HepG2 (cell line): ENCODE data around the gene PRKCZ. TPM values are rescaled to one million over a fixed set of nuclear protein-coding genes. Genes with fewer than 3 reads are reported as not detected.

Source experiments
- ATRX ChIP-seq: sonication (generic); formaldehyde crosslinking; IDR thresholded peaks from 2 replicates; pipeline ENCODE4 v1.4.0; 2020; ENCODE audit warnings: missing genetic modification reagents, borderline replicate concordance
- CBFB ChIP-seq: sonication (generic); formaldehyde crosslinking; IDR thresholded peaks from 2 replicates; pipeline ENCODE4 v1.4.0; 2020; ENCODE audit warnings: missing genetic modification reagents
- CENPT ChIP-seq: sonication (generic); formaldehyde crosslinking; IDR thresholded peaks from 2 replicates; pipeline ENCODE4 v1.8.0; 2022; ENCODE audit warnings: low read depth, mild to moderate bottlenecking, moderate library complexity, missing genetic modification reagents
- FOXA1 ChIP-seq, 2 experiments: fragments of 450-650 bp in 1 of 2; sonication (generic) in 1 of 2; formaldehyde crosslinking in 1 of 2; IDR thresholded peaks; 2 replicates each; pipeline versions ENCODE4 v1.4.0 to v1.6.1; 2016 to 2020; ENCODE audit warnings: missing genetic modification reagents in 1 of 2
- GATA4 ChIP-seq: sonication (generic); IDR thresholded peaks from 2 replicates; pipeline ENCODE4 v1.6.1; 2016; ENCODE audit warnings: antibody characterized with exemption, low read depth, borderline replicate concordance
- HDAC1 ChIP-seq: sonication (generic); formaldehyde crosslinking; IDR thresholded peaks from 2 replicates; pipeline ENCODE4 v1.5.1; 2020; ENCODE audit warnings: mild to moderate bottlenecking, missing genetic modification reagents
- IKZF4 ChIP-seq: sonication (generic); formaldehyde crosslinking; IDR thresholded peaks from 2 replicates; pipeline ENCODE4 v1.5.1; 2020; ENCODE audit warnings: borderline replicate concordance, mild to moderate bottlenecking, low read depth, missing genetic modification reagents; ENCODE audit errors: not compliant biosample characterization
- NR1H2 ChIP-seq: sonication (generic); formaldehyde crosslinking; IDR thresholded peaks from 2 replicates; pipeline ENCODE4 v1.8.1; 2022; ENCODE audit warnings: low read depth, missing genetic modification reagents, borderline replicate concordance
- PPARG ChIP-seq: conservative IDR thresholded peaks from 2 replicates; pipeline ENCODE4 v1.6.1; 2016; ENCODE audit warnings: missing biosample characterization, missing genetic modification reagents
- REL ChIP-seq: sonication (generic); formaldehyde crosslinking; conservative IDR thresholded peaks from 2 replicates; pipeline ENCODE4 v1.8.0; 2022; ENCODE audit warnings: mild to moderate bottlenecking, missing genetic modification reagents, moderate library complexity
- STAT5B ChIP-seq: sonication (generic); formaldehyde crosslinking; IDR thresholded peaks from 2 replicates; pipeline ENCODE4 v1.4.0; 2020; ENCODE audit warnings: missing genetic modification reagents
- ZBTB7A ChIP-seq: sonication (generic); formaldehyde crosslinking; IDR thresholded peaks from 2 replicates; pipeline ENCODE4 v1.8.0; 2022; ENCODE audit warnings: mild to moderate bottlenecking, missing genetic modification reagents
- ZFP37 ChIP-seq: sonication (generic); formaldehyde crosslinking; IDR thresholded peaks from 2 replicates; pipeline ENCODE4 v1.4.0; 2020; ENCODE audit warnings: missing genetic modification reagents, borderline replicate concordance
- ZFX ChIP-seq: sonication (generic); formaldehyde crosslinking; IDR thresholded peaks from 2 replicates; pipeline ENCODE4 v1.4.0; 2020; ENCODE audit warnings: mild to moderate bottlenecking, low read depth, missing genetic modification reagents, moderate library complexity
- ZMYM3 ChIP-seq: sonication (generic); formaldehyde crosslinking; IDR thresholded peaks from 2 replicates; pipeline ENCODE4 v1.5.1; 2020; ENCODE audit warnings: mild to moderate bottlenecking, missing genetic modification reagents
- ZNF180 ChIP-seq: sonication (generic); formaldehyde crosslinking; IDR thresholded peaks from 2 replicates; pipeline ENCODE4 v1.4.0; 2020; ENCODE audit warnings: low read depth, missing genetic modification reagents, borderline replicate concordance
- ZSCAN22 ChIP-seq: sonication (generic); formaldehyde crosslinking; IDR thresholded peaks from 2 replicates; pipeline ENCODE4 v1.4.0; 2020; ENCODE audit warnings: mild to moderate bottlenecking, missing genetic modification reagents
- polyA plus RNA-seq, 8 experiments: library from polyadenylated mRNA; depleted of rRNA in 3 of 8; stranded (reverse) in 7 of 8; unstranded in 1 of 8; fragments of >200 nt; fragmentation: Illumina TruSeq in 4 of 8; extraction: Trizol in 4 of 8; gene quantifications; 2 replicates each; pipeline versions ENCODE4 v1.2.1 to v1.2.3, GENCODE V29; 2011 to 2016; ENCODE audit warnings: low read depth in 4 of 8, missing spikeins in 1 of 8, mixed read lengths in 1 of 8; ENCODE audit not compliant: insufficient read depth in 1 of 8
- total RNA-seq, 5 experiments: library from RNA; depleted of rRNA; stranded (reverse); fragments of >200 nt; fragmentation: Illumina TruSeq; extraction: Trizol; gene quantifications; 2 replicates each; pipeline ENCODE4 v1.2.3, GENCODE V29; 2016; ENCODE audit warnings: low read depth in 1 of 5
- TF ChIP-seq, protein P1 (sequence below): sonication (generic); formaldehyde crosslinking; IDR thresholded peaks from 2 replicates; pipeline ENCODE4 v1.4.0; 2020; ENCODE audit warnings: mild to moderate bottlenecking, missing genetic modification reagents
- TF ChIP-seq, protein P2 (sequence below): sonication (generic); formaldehyde crosslinking; IDR thresholded peaks from 2 replicates; pipeline ENCODE4 v1.4.0; 2020; ENCODE audit warnings: missing genetic modification reagents, mild to moderate bottlenecking, borderline replicate concordance
- TF ChIP-seq, protein P3 (sequence below): sonication (generic); formaldehyde crosslinking; IDR thresholded peaks from 2 replicates; pipeline ENCODE4 v1.4.0; 2020; ENCODE audit warnings: mild to moderate bottlenecking, missing genetic modification reagents
- TF ChIP-seq, protein P4 (sequence below): sonication (generic); formaldehyde crosslinking; IDR thresholded peaks from 2 replicates; pipeline ENCODE4; 2020; ENCODE audit warnings: missing genetic modification reagents, mild to moderate bottlenecking, borderline replicate concordance

PRKCZ gene
- total and polyA plus RNA-seq, 2 of the 13 experiments (the other 11 are each of a cell fraction or from before 2014, with no cell fraction given) = 34.7 to 85.2 TPM

DNA sequence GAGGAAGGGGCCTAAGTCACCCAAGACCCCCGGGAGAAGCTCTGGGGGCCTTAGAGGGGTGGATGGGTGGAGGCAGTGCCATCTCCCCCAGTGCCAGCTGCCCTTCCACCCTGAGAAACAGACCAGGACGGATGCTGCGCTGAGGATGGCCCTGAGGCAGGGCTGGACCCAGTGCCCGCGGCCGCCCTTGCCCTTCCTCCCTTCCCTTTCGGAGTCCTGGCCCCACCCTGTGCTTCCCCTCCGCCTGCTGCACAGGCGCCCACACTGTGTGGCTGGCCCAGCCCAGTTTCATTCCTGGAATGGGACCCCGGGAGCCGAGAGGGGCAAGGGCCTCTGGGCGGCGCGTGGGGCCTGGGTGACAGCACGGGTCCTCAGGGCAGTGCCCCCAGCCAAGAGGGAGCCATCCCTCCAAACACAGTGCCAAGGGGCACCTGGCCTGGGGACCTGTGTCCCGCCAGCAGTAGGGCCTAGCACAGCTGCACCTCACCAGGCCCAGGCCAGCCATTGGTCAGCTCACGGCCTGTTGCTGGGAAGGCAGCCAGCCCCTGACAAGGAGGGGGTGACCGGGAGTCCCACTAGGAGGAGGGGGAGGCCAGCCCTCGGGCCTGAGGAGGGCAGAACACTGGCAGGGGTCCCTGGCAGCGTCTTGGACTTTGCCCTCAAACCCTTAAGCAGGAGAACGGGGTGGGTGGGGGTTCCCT lies 164.5 kb downstream of the PRKCZ start (continued):
- TF ChIP-seq ZNF180 (CRISPR knock-in tag) (no peak), CBFB (CRISPR knock-in tag) (no peak), NR1H2 (CRISPR knock-in tag) (no peak), FOXA1 (IDR thresholded peaks at IDR 0.05) (no peak), FOXA1 (CRISPR knock-in tag; IDR thresholded peaks at IDR 0.05) (0 out of 2 replicates have a peak, but pooled peaks have one; percentile 5), ZSCAN22 (no peak), IKZF4 (no peak), PPARG (CRISPR knock-in tag) (no peak), GATA4 (no peak), ZMYM3 (CRISPR knock-in tag) (peak; percentile 32; the same call in 1 of the 2 replicates), ZFX (CRISPR knock-in tag) (peak; percentile 87), HDAC1 (CRISPR knock-in tag) (no peak), STAT5B (CRISPR knock-in tag) (no peak), ZFP37 (CRISPR knock-in tag) (no peak), ZBTB7A (CRISPR knock-in tag) (no peak), ATRX (CRISPR knock-in tag) (no peak), REL (CRISPR knock-in tag) (no peak; the same call in 1 of the 2 replicates), CENPT (0 out of 2 replicates have a peak, but pooled peaks have one; percentile 44)
- TF ChIP-seq, protein P1, sequence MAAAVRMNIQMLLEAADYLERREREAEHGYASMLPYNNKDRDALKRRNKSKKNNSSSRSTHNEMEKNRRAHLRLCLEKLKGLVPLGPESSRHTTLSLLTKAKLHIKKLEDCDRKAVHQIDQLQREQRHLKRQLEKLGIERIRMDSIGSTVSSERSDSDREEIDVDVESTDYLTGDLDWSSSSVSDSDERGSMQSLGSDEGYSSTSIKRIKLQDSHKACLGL (CRISPR knock-in tag) = peak; percentile 65; the same call in 1 of the 2 replicates
- TF ChIP-seq, protein P2, sequence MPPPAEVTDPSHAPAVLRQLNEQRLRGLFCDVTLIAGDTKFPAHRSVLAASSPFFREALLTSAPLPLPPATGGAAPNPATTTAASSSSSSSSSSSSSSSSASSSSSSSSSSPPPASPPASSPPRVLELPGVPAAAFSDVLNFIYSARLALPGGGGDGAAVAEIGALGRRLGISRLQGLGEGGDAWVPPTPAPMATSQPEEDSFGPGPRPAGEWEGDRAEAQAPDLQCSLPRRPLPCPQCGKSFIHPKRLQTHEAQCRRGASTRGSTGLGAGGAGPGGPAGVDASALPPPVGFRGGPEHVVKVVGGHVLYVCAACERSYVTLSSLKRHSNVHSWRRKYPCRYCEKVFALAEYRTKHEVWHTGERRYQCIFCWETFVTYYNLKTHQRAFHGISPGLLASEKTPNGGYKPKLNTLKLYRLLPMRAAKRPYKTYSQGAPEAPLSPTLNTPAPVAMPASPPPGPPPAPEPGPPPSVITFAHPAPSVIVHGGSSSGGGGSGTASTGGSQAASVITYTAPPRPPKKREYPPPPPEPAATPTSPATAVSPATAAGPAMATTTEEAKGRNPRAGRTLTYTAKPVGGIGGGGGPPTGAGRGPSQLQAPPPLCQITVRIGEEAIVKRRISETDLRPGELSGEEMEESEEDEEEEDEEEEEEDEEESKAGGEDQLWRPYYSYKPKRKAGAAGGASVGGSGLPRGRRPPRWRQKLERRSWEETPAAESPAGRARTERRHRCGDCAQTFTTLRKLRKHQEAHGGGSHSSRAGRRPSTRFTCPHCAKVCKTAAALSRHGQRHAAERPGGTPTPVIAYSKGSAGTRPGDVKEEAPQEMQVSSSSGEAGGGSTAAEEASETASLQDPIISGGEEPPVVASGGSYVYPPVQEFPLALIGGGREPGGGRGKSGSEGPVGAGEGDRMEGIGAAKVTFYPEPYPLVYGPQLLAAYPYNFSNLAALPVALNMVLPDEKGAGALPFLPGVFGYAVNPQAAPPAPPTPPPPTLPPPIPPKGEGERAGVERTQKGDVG = 0 out of 2 replicates have a peak, but pooled peaks have one; percentile 40
- TF ChIP-seq, protein P3, sequence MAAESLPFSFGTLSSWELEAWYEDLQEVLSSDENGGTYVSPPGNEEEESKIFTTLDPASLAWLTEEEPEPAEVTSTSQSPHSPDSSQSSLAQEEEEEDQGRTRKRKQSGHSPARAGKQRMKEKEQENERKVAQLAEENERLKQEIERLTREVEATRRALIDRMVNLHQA (CRISPR knock-in tag) = no peak
- TF ChIP-seq, protein P4, sequence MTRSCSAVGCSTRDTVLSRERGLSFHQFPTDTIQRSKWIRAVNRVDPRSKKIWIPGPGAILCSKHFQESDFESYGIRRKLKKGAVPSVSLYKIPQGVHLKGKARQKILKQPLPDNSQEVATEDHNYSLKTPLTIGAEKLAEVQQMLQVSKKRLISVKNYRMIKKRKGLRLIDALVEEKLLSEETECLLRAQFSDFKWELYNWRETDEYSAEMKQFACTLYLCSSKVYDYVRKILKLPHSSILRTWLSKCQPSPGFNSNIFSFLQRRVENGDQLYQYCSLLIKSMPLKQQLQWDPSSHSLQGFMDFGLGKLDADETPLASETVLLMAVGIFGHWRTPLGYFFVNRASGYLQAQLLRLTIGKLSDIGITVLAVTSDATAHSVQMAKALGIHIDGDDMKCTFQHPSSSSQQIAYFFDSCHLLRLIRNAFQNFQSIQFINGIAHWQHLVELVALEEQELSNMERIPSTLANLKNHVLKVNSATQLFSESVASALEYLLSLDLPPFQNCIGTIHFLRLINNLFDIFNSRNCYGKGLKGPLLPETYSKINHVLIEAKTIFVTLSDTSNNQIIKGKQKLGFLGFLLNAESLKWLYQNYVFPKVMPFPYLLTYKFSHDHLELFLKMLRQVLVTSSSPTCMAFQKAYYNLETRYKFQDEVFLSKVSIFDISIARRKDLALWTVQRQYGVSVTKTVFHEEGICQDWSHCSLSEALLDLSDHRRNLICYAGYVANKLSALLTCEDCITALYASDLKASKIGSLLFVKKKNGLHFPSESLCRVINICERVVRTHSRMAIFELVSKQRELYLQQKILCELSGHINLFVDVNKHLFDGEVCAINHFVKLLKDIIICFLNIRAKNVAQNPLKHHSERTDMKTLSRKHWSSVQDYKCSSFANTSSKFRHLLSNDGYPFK (CRISPR knock-in tag) = peak; percentile 39
